HepG2 (cell line): ENCODE results near the gene OSM. TPM values are rescaled to one million over a fixed set of nuclear protein-coding genes. Genes with fewer than 3 reads are reported as not detected.

Experiments used
- BCL6 ChIP-seq: IDR thresholded peaks from 2 replicates; pipeline ENCODE4 v1.6.1; 2016; ENCODE audit warnings: missing genetic modification reagents, missing compliant biosample characterization
- CREB3 ChIP-seq: sonication (generic); formaldehyde crosslinking; IDR thresholded peaks from 2 replicates; pipeline ENCODE4 v1.5.0; 2020; ENCODE audit warnings: missing genetic modification reagents
- DRAP1 ChIP-seq: IDR thresholded peaks from 2 replicates; pipeline ENCODE4 v1.6.1; 2016; ENCODE audit warnings: missing genetic modification reagents, missing compliant biosample characterization
- EED ChIP-seq: sonication (generic); formaldehyde crosslinking; IDR thresholded peaks from 2 replicates; pipeline ENCODE4 v1.5.0; 2020; ENCODE audit warnings: mild to moderate bottlenecking, missing genetic modification reagents
- ELF4 ChIP-seq: sonication (generic); formaldehyde crosslinking; IDR thresholded peaks from 2 replicates; pipeline ENCODE4 v1.5.0; 2020; ENCODE audit warnings: missing genetic modification reagents, mild to moderate bottlenecking, moderate library complexity, borderline replicate concordance
- FOXA3 ChIP-seq: IDR thresholded peaks from 2 replicates; pipeline ENCODE4 v1.6.1; 2016; ENCODE audit warnings: missing genetic modification reagents, missing compliant biosample characterization
- GABPB1 ChIP-seq: IDR thresholded peaks from 2 replicates; pipeline ENCODE4 v1.6.1; 2016; ENCODE audit warnings: mild to moderate bottlenecking, missing genetic modification reagents, moderate library complexity, missing compliant biosample characterization
- HIC2 ChIP-seq: sonication (generic); formaldehyde crosslinking; IDR thresholded peaks from 2 replicates; pipeline ENCODE4 v1.9.0; 2022; ENCODE audit warnings: low read depth, missing genetic modification reagents
- MYC ChIP-seq: sonication (generic); formaldehyde crosslinking; IDR thresholded peaks from 2 replicates; pipeline ENCODE4 v1.9.0; 2021; ENCODE audit warnings: missing genetic modification reagents, borderline replicate concordance
- ZBTB26 ChIP-seq: IDR thresholded peaks from 2 replicates; pipeline ENCODE4 v1.6.1; 2016; ENCODE audit warnings: missing compliant biosample characterization, missing genetic modification reagents, borderline replicate concordance
- ZBTB7B ChIP-seq: sonication (generic); formaldehyde crosslinking; IDR thresholded peaks from 2 replicates; pipeline ENCODE4 v1.4.0; 2020; ENCODE audit warnings: missing genetic modification reagents
- ZNF263 ChIP-seq: sonication (generic); formaldehyde crosslinking; IDR thresholded peaks from 2 replicates; pipeline ENCODE4 v1.4.0; 2020; ENCODE audit warnings: missing genetic modification reagents
- ZNF430 ChIP-seq: sonication (generic); formaldehyde crosslinking; IDR thresholded peaks from 2 replicates; pipeline ENCODE4 v1.9.0; 2021; ENCODE audit warnings: mild to moderate bottlenecking, missing genetic modification reagents
- ZNF616 ChIP-seq: sonication (generic); formaldehyde crosslinking; IDR thresholded peaks from 2 replicates; pipeline ENCODE4 v1.5.0; 2020; ENCODE audit warnings: low read depth, mild to moderate bottlenecking, missing genetic modification reagents
- ZNF646 ChIP-seq: sonication (generic); formaldehyde crosslinking; IDR thresholded peaks from 2 replicates; pipeline ENCODE4 v1.9.0; 2021; ENCODE audit warnings: mild to moderate bottlenecking, missing genetic modification reagents
- ZNF674 ChIP-seq: sonication (generic); formaldehyde crosslinking; IDR thresholded peaks from 2 replicates; pipeline ENCODE4 v1.5.0; 2020; ENCODE audit warnings: low read depth, mild to moderate bottlenecking, missing genetic modification reagents
- ZNF703 ChIP-seq: sonication (generic); formaldehyde crosslinking; IDR thresholded peaks from 2 replicates; pipeline ENCODE4 v1.5.1; 2020; ENCODE audit warnings: missing genetic modification reagents, mild to moderate bottlenecking, moderate library complexity, borderline replicate concordance
- ZNF839 ChIP-seq: sonication (generic); formaldehyde crosslinking; IDR thresholded peaks from 2 replicates; pipeline ENCODE4 v1.4.0; 2020; ENCODE audit warnings: missing genetic modification reagents, mild to moderate bottlenecking, borderline replicate concordance
- polyA plus RNA-seq, 8 experiments: library from polyadenylated mRNA; depleted of rRNA in 3 of 8; stranded (reverse) in 7 of 8; unstranded in 1 of 8; fragments of >200 nt; fragmentation: Illumina TruSeq in 4 of 8; extraction: Trizol in 4 of 8; gene quantifications; 2 replicates each; pipeline versions ENCODE4 v1.2.1 to v1.2.3, GENCODE V29; 2011 to 2016; ENCODE audit warnings: low read depth in 4 of 8, missing spikeins in 1 of 8, mixed read lengths in 1 of 8; ENCODE audit not compliant: insufficient read depth in 1 of 8
- total RNA-seq, 5 experiments: library from RNA; depleted of rRNA; stranded (reverse); fragments of >200 nt; fragmentation: Illumina TruSeq; extraction: Trizol; gene quantifications; 2 replicates each; pipeline ENCODE4 v1.2.3, GENCODE V29; 2016; ENCODE audit warnings: low read depth in 1 of 5

The OSM gene
- total and polyA plus RNA-seq, 2 of the 13 experiments (the other 11 are each of a cell fraction or from before 2014, with no cell fraction given) = not detected

GRCh38 chr22:30286813-30287647 lies 20.4 kb upstream of the OSM start (continued):
- TF ChIP-seq ZNF646 (no peak), ZNF839 (CRISPR knock-in tag) (no peak), ZNF674 (no peak), BCL6 (CRISPR knock-in tag) (peak; percentile 88), ZNF703 (CRISPR knock-in tag) (no peak), ELF4 (CRISPR knock-in tag) (no peak), ZNF430 (CRISPR knock-in tag) (no peak), CREB3 (CRISPR knock-in tag) (no peak), ZBTB26 (CRISPR knock-in tag) (no peak), GABPB1 (CRISPR knock-in tag) (peak; percentile 42; the same call in 1 of the 2 replicates), EED (CRISPR knock-in tag) (no peak), ZNF616 (CRISPR knock-in tag) (no peak), DRAP1 (CRISPR knock-in tag) (no peak), FOXA3 (CRISPR knock-in tag) (no peak), ZBTB7B (CRISPR knock-in tag) (no peak), HIC2 (CRISPR knock-in tag) (no peak), ZNF263 (CRISPR knock-in tag) (peak; percentile 34; the same call in 1 of the 2 replicates), MYC (CRISPR knock-in tag) (peak; percentile 24; the same call in 1 of the 2 replicates)
